HK-2 (cell line): ENCODE results near the gene PCGF3.
"Not testable (repeated sequence)": the region's sequence is repeated elsewhere in the genome, so short reads cannot be mapped to it uniquely, and the experiment has no call there.

Experiments used
- DNase-seq: peaks from one replicate; pipeline ENCODE4 v3.0.0-alpha.2; 2018; ENCODE audit not compliant: unreplicated experiment

Gene PCGF3

DNA sequence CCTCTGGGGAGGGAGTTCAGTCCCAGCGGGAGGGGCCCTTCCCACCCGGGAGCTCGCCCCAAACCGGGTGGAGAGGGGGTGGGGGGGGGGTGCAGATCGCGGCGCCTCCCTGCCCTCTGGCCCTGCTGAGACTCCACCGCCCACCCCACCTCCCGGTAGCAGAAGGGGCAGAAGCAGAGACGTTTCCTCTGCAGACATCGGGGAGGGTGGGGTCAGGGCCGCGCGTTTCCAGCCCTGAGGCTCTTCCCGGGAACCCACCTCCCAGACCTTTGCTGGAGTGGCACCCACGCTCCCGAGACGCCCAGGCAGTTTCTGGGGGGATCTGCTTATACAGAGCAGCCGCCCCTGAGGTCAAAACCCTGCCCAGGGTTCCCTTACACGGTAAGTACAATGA is 90.1 kb downstream of the PCGF3 start:
- DNase-seq, result no peak

GRCh38 chr4:796206-796605 is 90.6 kb downstream of the PCGF3 start:
- no peak for DNase-seq

DNA sequence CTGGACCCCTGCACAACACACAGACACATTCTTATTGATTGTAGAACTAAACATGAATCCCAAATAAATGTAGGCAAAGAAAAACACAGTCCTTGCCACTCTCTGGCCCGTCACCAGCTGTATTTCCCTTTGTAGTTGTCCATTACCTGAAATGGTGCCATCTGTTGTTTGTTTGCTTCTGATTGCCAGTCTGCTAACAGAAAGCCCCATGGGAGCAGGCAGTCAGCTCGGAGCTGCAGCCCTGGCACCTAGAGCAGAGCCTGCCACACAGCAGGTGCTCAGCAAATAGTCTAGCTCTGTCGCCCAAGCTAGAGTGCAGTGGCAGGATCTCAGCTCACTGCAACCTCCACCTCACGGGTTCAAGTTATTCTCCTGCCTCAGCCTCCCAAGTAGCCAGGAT is 91.4 kb downstream of the PCGF3 start:
- no peak for DNase-seq

DNA sequence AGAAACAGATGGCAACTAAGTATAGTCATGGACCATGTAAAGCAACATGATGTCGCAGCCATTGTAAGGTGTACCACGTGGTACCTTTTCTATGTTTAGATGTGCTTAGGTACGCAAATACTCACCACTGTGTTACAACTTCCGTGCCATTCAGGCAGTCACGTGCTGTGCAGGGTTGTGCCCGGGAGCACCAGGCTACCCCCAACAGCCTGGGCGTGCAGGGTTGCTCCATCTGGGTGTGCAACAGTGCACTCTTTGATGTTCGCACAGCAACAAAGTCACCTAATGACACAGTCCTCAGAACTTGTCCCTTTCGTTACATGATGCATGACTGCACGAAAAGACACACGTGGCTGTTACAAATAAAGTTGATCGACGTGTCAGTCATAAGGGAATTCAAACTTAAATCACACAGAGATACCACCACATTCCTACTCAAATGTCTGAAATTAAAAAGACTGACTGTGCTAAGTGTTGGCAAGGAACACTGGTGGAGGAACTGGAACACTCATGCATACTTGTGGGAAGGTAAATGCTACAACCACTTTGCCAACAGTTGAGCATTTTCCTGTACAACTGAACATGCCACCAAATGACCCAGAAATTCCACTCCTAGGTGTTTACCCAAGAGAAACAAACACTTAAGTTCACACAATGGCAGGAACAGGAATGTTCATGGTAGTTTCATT is 95.9 kb downstream of the PCGF3 start:
- DNase-seq, result no peak

- no peak for DNase-seq
These were observed 98.3 kb downstream of the PCGF3 start for GRCh38 chr4:803884-804283.

GRCh38 chr4:804804-805203 is 99.2 kb downstream of the PCGF3 start:
- DNase-seq, result no peak

DNA sequence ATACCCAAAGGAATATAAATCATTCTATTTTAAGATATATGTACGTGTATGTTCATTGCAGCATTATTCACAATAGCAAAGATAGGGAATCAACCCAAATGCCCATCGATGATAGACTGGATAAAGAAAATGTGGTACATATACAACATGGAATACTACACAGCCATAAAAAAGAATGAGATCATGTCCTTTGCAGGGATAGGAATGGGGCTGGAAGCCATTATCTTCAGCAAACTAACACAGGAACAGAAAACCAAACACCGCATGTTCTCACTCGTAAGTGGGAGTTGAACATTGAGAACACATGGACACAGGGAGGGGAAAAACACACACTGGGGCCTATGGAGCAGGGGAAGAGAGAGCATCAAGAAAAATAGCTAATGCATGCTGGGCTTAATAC is 101.3 kb downstream of the PCGF3 start:
- DNase-seq, result not testable (repeated sequence)

GRCh38 chr4:807792-808191 is 102.2 kb downstream of the PCGF3 start:
- DNase-seq, result no peak

DNA sequence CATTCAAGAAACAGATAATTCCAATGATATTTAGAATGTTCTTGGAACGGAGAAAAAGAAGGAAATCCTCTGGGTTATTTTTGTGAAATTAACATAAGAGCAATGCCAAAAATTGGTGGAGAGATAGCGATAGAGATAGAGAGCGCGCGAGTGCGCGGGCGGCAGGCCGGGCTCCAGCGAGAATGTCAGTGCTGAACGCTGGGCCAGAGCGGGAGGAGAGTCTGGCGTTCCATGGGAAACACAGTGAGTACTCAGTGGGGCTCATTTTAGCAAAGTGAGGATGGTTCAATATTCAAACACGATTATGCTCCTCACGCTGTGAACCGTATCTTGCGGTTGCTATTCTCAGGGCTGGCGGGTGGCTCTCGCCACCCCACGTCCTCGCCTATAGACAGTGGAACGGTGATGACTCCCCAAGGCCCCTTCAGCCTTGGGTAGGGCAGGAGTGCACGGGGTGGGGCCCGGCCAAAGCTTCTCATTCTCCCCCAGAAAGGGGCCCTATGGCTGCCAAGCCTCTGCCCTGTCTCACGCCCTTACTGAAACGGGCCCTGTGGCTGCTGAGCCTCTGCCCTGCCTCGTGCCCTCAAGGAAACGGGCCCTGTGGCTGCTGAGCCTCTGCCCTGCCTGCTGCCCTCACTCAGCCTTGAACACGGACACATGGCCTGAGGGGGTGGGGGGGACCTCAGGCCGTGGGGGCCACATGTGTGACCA is 103.4 kb downstream of the PCGF3 start:
- no peak for DNase-seq

GRCh38 chr4:813900-814299 is 108.3 kb downstream of the PCGF3 start:
- DNase-seq, result no peak

DNA sequence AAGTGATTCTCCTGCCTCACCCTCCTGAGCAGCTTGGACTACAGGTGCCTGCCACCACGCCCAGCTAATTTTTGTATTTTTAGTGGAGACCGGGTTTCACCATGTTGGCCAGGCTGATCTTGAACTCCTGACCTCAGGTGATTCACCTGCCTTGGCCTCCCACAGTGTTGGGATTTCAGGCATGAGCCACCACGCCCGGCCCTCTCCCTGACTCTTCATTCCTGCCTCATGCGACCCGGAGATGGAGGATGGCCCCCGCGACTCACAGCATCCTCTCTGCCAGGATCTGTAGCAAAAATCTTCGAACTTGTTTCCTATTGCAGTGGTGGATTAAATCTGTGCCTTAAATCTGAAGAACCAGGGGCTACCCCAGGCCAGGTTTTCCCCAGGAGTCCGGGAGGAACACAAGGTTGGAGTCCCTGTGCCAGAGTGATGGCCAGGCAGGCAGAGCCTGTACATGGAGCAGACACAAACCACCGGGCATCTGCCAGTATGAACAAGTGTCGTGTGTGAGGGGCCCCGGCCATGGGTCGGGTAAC is 108.7 kb downstream of the PCGF3 start:
- DNase-seq, result no peak

DNA sequence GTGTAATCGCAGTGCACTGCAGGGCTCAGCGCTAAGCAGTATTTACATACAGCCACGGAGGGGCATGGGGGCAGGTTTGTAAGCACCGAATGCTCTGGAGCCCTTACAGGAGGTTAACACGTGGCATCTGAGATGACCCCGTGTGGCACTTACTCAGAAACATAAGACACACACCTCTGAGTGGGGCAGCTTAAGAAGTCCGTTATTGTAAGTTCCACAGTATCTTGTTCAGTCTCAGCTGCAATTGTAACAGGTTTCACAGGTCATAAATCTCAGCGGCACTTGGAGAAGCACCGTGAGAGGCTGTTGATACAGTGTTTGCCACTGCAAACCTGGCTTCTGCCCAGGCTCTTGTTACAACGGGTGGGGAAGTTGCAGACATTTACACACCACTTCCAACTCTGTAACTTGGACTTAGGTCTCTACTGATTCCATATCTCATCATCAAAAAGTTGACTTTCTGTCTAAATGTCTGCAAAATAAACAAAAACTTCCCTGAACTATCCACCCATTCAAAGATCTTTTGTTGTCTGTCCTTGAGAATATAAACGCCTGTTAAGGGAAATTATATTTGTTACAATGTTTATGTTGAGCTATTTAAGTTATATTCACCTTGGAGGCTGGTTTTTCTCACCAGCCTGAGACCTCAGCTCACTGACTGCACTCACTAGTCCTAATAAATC is 110.0 kb downstream of the PCGF3 start:
- DNase-seq, result no peak

DNA sequence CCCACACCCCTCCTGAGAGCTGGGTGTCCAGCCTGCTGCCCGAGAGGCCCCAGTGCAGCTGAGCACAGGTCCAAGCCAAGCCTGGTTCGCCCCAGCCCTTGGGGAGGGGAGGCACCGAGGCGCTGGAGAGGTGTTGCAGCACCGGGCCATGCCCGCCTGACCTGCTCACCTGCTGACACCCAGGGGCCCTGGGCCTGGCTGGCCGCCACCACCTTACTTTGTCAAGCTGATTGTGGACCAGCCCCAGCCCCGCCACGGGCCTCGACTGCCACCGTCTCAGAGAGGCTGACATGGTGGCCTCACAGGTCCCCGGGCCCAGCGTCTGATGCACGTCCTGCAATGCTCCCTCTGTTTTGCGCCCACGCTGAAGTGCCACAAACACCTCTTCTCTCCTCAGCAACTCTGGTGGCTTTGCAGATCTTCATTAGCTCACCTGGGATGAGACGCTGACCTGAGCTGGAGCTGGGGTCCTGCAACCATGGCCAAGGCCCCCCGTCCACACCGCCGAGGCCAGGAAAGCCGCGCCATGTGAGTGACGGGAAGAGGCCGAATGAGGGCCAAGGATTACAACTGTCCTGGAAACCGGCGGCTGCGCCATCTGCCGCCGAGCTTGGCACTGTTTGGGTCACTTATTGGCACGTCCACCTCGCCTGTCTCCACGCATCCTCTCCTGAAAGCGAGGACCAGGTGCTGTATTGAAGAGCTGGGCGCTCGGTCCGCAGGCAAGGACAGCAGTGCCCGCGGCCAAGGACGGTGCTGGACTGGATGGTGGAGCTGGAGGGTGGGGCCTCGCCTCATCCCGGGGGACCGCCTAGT is 112.7 kb downstream of the PCGF3 start:
- no peak for DNase-seq

DNA sequence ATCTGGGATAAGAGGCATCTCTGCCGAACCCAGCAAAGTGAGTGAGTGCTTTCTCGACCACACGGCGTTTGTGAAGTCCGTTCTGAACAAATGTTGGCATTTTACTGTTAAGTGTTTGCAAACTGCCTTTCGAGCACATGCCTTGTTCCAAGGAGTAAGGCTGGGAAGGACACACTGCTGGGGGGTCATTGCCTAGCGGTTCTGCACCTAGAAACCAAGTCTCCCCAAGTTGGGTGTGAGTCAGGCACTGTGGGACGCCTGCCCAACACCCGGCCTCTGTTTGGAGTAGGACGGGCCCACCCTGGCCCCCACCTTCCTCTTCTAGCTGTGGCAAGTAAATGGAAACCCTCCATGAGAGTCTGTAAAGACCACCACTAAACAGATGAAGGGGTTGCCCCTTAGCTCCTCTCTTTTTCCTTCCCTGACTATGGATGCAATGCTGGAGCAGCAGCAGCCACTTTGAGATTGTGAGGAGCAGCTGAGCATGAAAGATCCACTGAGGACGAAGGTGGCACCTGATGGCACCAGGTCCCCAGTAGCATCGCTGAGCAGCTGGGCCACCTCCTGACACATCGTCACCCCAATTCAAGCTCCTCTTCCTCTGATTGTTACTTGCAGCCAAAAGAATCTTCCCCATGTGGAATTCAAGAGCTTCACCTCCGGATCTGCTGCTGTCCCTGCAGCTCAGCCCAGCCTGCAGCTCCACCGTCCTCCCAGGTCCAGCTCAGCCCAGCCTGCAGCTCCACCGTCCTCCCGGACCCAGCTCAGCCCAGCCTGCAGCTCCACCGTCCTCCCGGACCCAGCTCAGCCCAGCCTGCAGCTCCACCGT is 114.0 kb downstream of the PCGF3 start:
- DNase-seq, result no peak
